ENCODE data around the gene KATNIP. TPM values are rescaled to one million over a fixed set of nuclear protein-coding genes. Genes with fewer than 3 reads are reported as not detected.

Gene KATNIP
- polyA plus RNA-seq, 1 of the 3 experiments (the other 2 are of a cell fraction), result 25.5 TPM

DNA sequence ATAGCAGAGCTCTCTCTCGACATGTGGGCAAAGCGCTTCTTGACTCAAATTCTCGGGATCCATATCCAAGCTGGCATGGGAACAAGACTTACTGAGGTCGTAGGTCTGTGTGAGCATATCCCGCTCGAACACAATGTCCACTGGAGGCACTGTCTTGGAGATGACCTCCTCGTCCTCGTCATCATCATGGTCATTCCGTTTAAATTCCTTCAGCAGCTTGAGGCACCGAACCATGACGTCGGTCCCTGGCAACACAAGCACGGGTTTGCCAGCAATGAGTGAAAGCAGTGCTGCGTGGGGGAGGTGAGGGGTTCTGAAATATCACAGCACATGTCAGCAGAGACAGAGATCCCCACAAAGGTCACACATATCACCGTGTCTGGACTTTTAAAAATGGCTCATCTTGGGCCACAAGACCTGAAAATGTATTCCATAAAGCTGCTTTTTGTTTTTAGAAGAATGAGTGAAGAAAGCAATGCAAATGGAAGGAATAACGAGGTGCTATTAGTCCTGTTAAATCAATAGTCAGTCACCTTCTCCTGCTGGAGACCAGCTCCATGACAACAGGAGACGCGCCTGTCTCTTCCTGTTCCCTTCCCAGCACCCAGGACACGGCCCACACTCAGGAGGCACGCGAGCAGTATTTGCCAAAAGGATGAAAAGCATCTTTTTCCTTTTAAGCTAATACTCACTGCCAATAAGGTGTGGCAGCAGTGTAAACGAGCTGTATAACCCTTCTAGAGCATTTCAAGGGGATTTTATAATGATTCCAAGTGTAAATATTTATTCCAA lies 38.1 kb upstream of the KATNIP start:
- H3K27ac ChIP-seq (ENCODE audit: low read depth in 2 of 2, low read length in 1 of 2), result no peak overlapping the region
- no peak overlapping the region for H3K4me3 ChIP-seq (ENCODE audit: low read depth in 2 of 2, low read length in 1 of 2)
- H3K4me2 ChIP-seq, result no peak overlapping the region
- TF ChIP-seq RCOR1 (IDR thresholded peaks at IDR 0.05; ENCODE audit: low read length) (no peak), RAD21 (IDR thresholded peaks at IDR 0.05; ENCODE audit: low read length) (no peak), NFIC (IDR thresholded peaks at IDR 0.05; ENCODE audit: borderline replicate concordance) (no peak), YY1 (IDR thresholded peaks at IDR 0.05; ENCODE audit: low read depth) (no peak), GABPA (IDR thresholded peaks at IDR 0.05; ENCODE audit: low read depth) (no peak), POLR2AphosphoS5 (IDR thresholded peaks at IDR 0.05; ENCODE audit: low read depth, low read length) (no peak)
- TF ChIP-seq, protein P1, sequence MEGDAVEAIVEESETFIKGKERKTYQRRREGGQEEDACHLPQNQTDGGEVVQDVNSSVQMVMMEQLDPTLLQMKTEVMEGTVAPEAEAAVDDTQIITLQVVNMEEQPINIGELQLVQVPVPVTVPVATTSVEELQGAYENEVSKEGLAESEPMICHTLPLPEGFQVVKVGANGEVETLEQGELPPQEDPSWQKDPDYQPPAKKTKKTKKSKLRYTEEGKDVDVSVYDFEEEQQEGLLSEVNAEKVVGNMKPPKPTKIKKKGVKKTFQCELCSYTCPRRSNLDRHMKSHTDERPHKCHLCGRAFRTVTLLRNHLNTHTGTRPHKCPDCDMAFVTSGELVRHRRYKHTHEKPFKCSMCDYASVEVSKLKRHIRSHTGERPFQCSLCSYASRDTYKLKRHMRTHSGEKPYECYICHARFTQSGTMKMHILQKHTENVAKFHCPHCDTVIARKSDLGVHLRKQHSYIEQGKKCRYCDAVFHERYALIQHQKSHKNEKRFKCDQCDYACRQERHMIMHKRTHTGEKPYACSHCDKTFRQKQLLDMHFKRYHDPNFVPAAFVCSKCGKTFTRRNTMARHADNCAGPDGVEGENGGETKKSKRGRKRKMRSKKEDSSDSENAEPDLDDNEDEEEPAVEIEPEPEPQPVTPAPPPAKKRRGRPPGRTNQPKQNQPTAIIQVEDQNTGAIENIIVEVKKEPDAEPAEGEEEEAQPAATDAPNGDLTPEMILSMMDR (IDR thresholded peaks at IDR 0.05), result no peak
- TF ChIP-seq, protein P2, sequence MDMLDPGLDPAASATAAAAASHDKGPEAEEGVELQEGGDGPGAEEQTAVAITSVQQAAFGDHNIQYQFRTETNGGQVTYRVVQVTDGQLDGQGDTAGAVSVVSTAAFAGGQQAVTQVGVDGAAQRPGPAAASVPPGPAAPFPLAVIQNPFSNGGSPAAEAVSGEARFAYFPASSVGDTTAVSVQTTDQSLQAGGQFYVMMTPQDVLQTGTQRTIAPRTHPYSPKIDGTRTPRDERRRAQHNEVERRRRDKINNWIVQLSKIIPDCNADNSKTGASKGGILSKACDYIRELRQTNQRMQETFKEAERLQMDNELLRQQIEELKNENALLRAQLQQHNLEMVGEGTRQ (IDR thresholded peaks at IDR 0.05; ENCODE audit: borderline replicate concordance, low read depth, low read length), result no peak
- H3K36me3 ChIP-seq (replicated peaks in 1 of 2; ENCODE audit: control insufficient read depth in 1 of 2, insufficient read depth in 2 of 2, low read length in 1 of 2), result peaks cover 24 to 57% of the 10 kb centered on the region in 2 experiments
- H2AFZ ChIP-seq (ENCODE audit: low read depth), result no peak overlapping the region
- no peaks in the 10 kb centered on the region for H3K27me3 ChIP-seq (ENCODE audit: insufficient read depth)
- POLR2A ChIA-PET, result no interaction called here
- no peaks in the 10 kb centered on the region for H3K9me3 ChIP-seq
- no peaks in the 10 kb centered on the region for H3K4me1 ChIP-seq (ENCODE audit: control insufficient read depth in 1 of 2, insufficient read depth in 2 of 2, low read depth in 1 of 2, low read length in 1 of 2)
- 93% methylated on average over 22 of the region's 22 CpGs for WGBS (ENCODE audit: low lambda C conversion rate)
- H3K79me2 ChIP-seq (ENCODE audit: insufficient read depth), result 0 out of 2 replicates have a peak, but pooled peaks cover 2% of the 10 kb centered on the region
- DNase-seq, result no peak
- H4K20me1 ChIP-seq (ENCODE audit: insufficient read depth), result no peaks in the 10 kb centered on the region
- H3F3A ChIP-seq (replicated peaks; ENCODE audit: insufficient read depth), result no peaks in the 10 kb centered on the region
- no peak overlapping the region for H3K9ac ChIP-seq
- CTCF ChIA-PET, result interaction anchor here (0.8 kb wide), 1 partner anchor 8 kb away, joined by 5 read pairs; no protein-coding TSS in a partner anchor
- H3K9me2 ChIP-seq, result no peaks in the 10 kb centered on the region

DNA sequence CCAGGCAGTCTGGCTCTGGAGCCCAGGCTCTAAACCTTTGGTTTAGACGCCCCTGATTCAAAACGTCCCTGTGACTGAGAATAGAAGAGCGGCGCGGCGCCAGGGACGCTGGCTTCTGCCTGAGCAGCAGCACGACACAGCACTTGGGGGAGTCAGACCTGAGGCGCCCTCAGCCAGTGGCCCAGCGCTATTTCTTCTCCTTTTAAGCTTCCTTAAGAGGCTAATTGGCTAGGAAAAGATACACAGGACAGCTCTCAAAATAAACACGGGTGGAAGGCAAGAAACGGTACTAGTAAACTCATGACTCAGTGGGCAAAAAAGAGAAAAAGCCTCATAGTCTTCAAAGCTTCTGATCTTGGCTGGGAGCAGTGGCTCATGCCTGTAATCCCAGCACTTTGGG lies 35.1 kb upstream of the KATNIP start:
- Histone ChIP-seq H3K4me3 (ENCODE audit: low read depth in 2 of 2, low read length in 1 of 2) (no peak overlapping the region), H3K9me3 (no peaks in the 10 kb centered on the region), H3F3A (replicated peaks; ENCODE audit: insufficient read depth) (no peaks in the 10 kb centered on the region), H3K4me1 (ENCODE audit: control insufficient read depth in 1 of 2, insufficient read depth in 2 of 2, low read depth in 1 of 2, low read length in 1 of 2) (no peaks in the 10 kb centered on the region), H3K79me2 (ENCODE audit: insufficient read depth) (0 out of 2 replicates have a peak, but pooled peaks cover 2% of the 10 kb centered on the region), H3K36me3 (replicated peaks in 1 of 2; ENCODE audit: control insufficient read depth in 1 of 2, insufficient read depth in 2 of 2, low read length in 1 of 2) (peaks cover 23 to 48% of the 10 kb centered on the region in 2 experiments), H3K4me2 (no peak overlapping the region), H4K20me1 (ENCODE audit: insufficient read depth) (no peaks in the 10 kb centered on the region), H3K9me2 (no peaks in the 10 kb centered on the region), H3K27me3 (ENCODE audit: insufficient read depth) (no peaks in the 10 kb centered on the region), H3K27ac (ENCODE audit: low read depth in 2 of 2, low read length in 1 of 2) (no peak overlapping the region), H2AFZ (ENCODE audit: low read depth) (no peak overlapping the region), H3K9ac (no peak overlapping the region)
- DNase-seq, result no peak
- ChIA-PET POLR2A (no interaction called here), CTCF (interaction anchor here (0.9 to 2.6 kb wide), 5 partner anchors 8 to 63 kb away, joined by 3 to 8 read pairs (median 5); no protein-coding TSS in a partner anchor)
- WGBS (ENCODE audit: low lambda C conversion rate), result 96% methylated on average over 12 of the region's 12 CpGs
- TF ChIP-seq TEAD4 (IDR thresholded peaks at IDR 0.05; ENCODE audit: borderline replicate concordance, insufficient read depth), result no peak
- TF ChIP-seq MEF2A (IDR thresholded peaks at IDR 0.05; ENCODE audit: borderline replicate concordance, low read depth), result no peak
- TF ChIP-seq, protein P3, sequence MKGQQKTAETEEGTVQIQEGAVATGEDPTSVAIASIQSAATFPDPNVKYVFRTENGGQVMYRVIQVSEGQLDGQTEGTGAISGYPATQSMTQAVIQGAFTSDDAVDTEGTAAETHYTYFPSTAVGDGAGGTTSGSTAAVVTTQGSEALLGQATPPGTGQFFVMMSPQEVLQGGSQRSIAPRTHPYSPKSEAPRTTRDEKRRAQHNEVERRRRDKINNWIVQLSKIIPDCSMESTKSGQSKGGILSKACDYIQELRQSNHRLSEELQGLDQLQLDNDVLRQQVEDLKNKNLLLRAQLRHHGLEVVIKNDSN (IDR thresholded peaks at IDR 0.05; ENCODE audit: borderline replicate concordance, low read depth), result no peak
- no peak for TF ChIP-seq JUND (IDR thresholded peaks at IDR 0.05)
- TF ChIP-seq MXI1 (IDR thresholded peaks at IDR 0.05; ENCODE audit: low read depth, low read length), result no peak
- no peak for TF ChIP-seq RXRA (IDR thresholded peaks at IDR 0.05; ENCODE audit: borderline replicate concordance, low read depth)
- TF ChIP-seq GATA2 (CRISPR knock-in tag; IDR thresholded peaks at IDR 0.05), result no peak
- TF ChIP-seq SMC3 (IDR thresholded peaks at IDR 0.05; ENCODE audit: low read depth, low read length), result no peak

All from SK-N-SH (cell line).